ENCODE measurements around the gene CRKL.

DNA sequence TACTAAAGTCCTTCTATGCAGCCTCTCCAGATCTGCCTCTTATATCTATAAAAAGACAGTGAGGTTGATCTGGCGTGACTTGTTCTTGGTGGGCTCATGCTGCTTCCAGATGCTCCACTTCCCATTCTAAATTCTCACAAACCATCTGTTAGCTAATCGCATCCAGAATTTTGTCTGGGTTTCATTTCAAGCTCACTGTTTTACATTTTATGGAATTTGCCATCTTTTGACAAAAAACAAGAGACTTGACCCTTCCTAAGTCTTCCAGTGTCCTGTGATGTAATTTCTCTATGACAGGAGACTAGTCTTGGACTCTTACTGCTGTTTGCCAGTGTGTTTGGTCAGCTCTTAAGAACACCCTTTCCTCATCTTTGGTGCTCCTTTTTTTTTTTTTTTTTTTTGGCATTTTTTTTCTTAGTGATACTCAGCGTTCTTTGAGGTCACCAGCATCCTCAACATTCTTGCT, 23.0 kb downstream of the CRKL start:
- TF ChIP-seq RAD21 (IDR thresholded peaks at IDR 0.05; ENCODE audit: low read depth) (no peak), CREB1 (IDR thresholded peaks at IDR 0.05; ENCODE audit: low read depth) (no peak), ZBTB7A (IDR thresholded peaks at IDR 0.05; ENCODE audit: low read depth) (no peak), TEAD4 (IDR thresholded peaks at IDR 0.05) (no peak), EGR1 (IDR thresholded peaks at IDR 0.05) (no peak), EP300 (IDR thresholded peaks at IDR 0.05; ENCODE audit: borderline replicate concordance) (no peak), CEBPB (IDR thresholded peaks at IDR 0.05) (no peak), TAF1 (IDR thresholded peaks at IDR 0.05; ENCODE audit: low read depth) (no peak)
- TF ChIP-seq, protein P1, sequence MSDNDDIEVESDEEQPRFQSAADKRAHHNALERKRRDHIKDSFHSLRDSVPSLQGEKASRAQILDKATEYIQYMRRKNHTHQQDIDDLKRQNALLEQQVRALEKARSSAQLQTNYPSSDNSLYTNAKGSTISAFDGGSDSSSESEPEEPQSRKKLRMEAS (IDR thresholded peaks at IDR 0.05), result no peak
- TF ChIP-seq, protein P2, sequence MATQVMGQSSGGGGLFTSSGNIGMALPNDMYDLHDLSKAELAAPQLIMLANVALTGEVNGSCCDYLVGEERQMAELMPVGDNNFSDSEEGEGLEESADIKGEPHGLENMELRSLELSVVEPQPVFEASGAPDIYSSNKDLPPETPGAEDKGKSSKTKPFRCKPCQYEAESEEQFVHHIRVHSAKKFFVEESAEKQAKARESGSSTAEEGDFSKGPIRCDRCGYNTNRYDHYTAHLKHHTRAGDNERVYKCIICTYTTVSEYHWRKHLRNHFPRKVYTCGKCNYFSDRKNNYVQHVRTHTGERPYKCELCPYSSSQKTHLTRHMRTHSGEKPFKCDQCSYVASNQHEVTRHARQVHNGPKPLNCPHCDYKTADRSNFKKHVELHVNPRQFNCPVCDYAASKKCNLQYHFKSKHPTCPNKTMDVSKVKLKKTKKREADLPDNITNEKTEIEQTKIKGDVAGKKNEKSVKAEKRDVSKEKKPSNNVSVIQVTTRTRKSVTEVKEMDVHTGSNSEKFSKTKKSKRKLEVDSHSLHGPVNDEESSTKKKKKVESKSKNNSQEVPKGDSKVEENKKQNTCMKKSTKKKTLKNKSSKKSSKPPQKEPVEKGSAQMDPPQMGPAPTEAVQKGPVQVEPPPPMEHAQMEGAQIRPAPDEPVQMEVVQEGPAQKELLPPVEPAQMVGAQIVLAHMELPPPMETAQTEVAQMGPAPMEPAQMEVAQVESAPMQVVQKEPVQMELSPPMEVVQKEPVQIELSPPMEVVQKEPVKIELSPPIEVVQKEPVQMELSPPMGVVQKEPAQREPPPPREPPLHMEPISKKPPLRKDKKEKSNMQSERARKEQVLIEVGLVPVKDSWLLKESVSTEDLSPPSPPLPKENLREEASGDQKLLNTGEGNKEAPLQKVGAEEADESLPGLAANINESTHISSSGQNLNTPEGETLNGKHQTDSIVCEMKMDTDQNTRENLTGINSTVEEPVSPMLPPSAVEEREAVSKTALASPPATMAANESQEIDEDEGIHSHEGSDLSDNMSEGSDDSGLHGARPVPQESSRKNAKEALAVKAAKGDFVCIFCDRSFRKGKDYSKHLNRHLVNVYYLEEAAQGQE (IDR thresholded peaks at IDR 0.05; ENCODE audit: low read depth), result no peak
